WTC11 (cell line): Measurements from ENCODE around the gene PACSIN1. TPM values are rescaled to one million over a fixed set of nuclear protein-coding genes. Genes with fewer than 3 reads are reported as not detected.

Source experiments
- ATAC-seq: fragments of 200-7000 bp; cut with Tn5 transposase; 2 replicates; pipeline ENCODE4 v1.10.0; 2021; ENCODE audit warnings: mild to moderate bottlenecking, moderate library complexity
- CTCF ChIA-PET: fragments of 300-600 bp; sonication (Branson Sonifier 250); formaldehyde crosslinking; loops from one replicate; lab custom pipeline; 2021; ENCODE audit warnings: antibody characterized with exemption; lab: Charles Lee
- POLR2A ChIA-PET: fragments of 350-600 bp; sonication (Branson Sonifier 250); formaldehyde crosslinking; loops from one replicate; lab custom pipeline; 2021; ENCODE audit warnings: antibody characterized with exemption; lab: Charles Lee
- DNase-seq: peaks from one replicate; pipeline ENCODE4 v3.0.0; 2021; ENCODE audit warnings: low spot score
- H3K27ac Mint-ChIP-seq: 2 replicates; pipeline ENCODE4 v1.8.0; 2021; ENCODE audit warnings: mixed read lengths
- H3K27me3 Mint-ChIP-seq: 2 replicates; pipeline ENCODE4 v1.8.0; 2021; ENCODE audit warnings: low read depth, mild to moderate bottlenecking, moderate library complexity, mixed read lengths
- H3K36me3 Mint-ChIP-seq: 2 replicates; pipeline ENCODE4 v1.8.0; 2021; ENCODE audit warnings: mixed read lengths
- H3K4me1 Mint-ChIP-seq: 2 replicates; pipeline ENCODE4 v1.8.0; 2022; ENCODE audit warnings: mixed read lengths
- H3K4me3 Mint-ChIP-seq: 2 replicates; pipeline ENCODE4 v1.8.0; 2021; ENCODE audit warnings: mild to moderate bottlenecking, moderate library complexity, mixed read lengths
- H3K9me3 Mint-ChIP-seq: 2 replicates; pipeline ENCODE4 v1.8.0; 2021; ENCODE audit warnings: mixed read lengths
- ARID4B ChIP-seq: sonication (generic); formaldehyde crosslinking; IDR thresholded peaks from 2 replicates; pipeline ENCODE4 v1.8.0; 2023; ENCODE audit warnings: missing genetic modification reagents, mild to moderate bottlenecking, borderline replicate concordance
- CTCF ChIP-seq: fragments of 200-600 bp; IDR thresholded peaks from 2 replicates; pipeline ENCODE4 v1.8.0; 2022; ENCODE audit warnings: antibody characterized with exemption
- ELF4 ChIP-seq: sonication (generic); formaldehyde crosslinking; IDR thresholded peaks from 2 replicates; pipeline ENCODE4 v1.8.1; 2022; ENCODE audit warnings: low read depth, mild to moderate bottlenecking, moderate library complexity, missing genetic modification reagents
- FOXK1 ChIP-seq: sonication (generic); formaldehyde crosslinking; IDR thresholded peaks from 2 replicates; pipeline ENCODE4 v1.8.0; 2022; ENCODE audit warnings: mild to moderate bottlenecking, moderate library complexity, missing genetic modification reagents
- KAT7 ChIP-seq: sonication (generic); formaldehyde crosslinking; IDR thresholded peaks from 2 replicates; pipeline ENCODE4 v1.8.1; 2023; ENCODE audit warnings: missing genetic modification reagents, mild to moderate bottlenecking, borderline replicate concordance
- MLX ChIP-seq: sonication (generic); formaldehyde crosslinking; IDR thresholded peaks from 2 replicates; pipeline ENCODE4 v1.8.1; 2023; ENCODE audit warnings: mild to moderate bottlenecking, missing genetic modification reagents, moderate library complexity
- PREB ChIP-seq: sonication (generic); formaldehyde crosslinking; IDR thresholded peaks from 2 replicates; pipeline ENCODE4 v1.8.1; 2022; ENCODE audit warnings: mild to moderate bottlenecking, missing genetic modification reagents, moderate library complexity, borderline replicate concordance
- RELA ChIP-seq: sonication (generic); formaldehyde crosslinking; IDR thresholded peaks from 2 replicates; pipeline ENCODE4 v1.8.1; 2022; ENCODE audit warnings: missing genetic modification reagents, mild to moderate bottlenecking, borderline replicate concordance
- SMAD4 ChIP-seq: sonication (generic); formaldehyde crosslinking; IDR thresholded peaks from 2 replicates; pipeline ENCODE4 v1.8.0; 2022; ENCODE audit warnings: mild to moderate bottlenecking, missing genetic modification reagents
- total RNA-seq: library from RNA; stranded (reverse); gene quantifications from 3 replicates; pipeline ENCODE4 v1.2.3, GENCODE V29; 2021
- TF ChIP-seq, protein P1 (sequence below): sonication (generic); formaldehyde crosslinking; conservative IDR thresholded peaks from 2 replicates; pipeline ENCODE4 v1.8.1; 2022; ENCODE audit warnings: mild to moderate bottlenecking, missing genetic modification reagents

PACSIN1 gene
- total RNA-seq, 1 experiment from 2014 or later, result 12.6 TPM

- POLR2A ChIA-PET, result no interaction called here
- ATAC-seq, result no peak
Observed at GRCh38 chr6:34521463-34522285, 55.8 kb downstream of the PACSIN1 start.

DNA sequence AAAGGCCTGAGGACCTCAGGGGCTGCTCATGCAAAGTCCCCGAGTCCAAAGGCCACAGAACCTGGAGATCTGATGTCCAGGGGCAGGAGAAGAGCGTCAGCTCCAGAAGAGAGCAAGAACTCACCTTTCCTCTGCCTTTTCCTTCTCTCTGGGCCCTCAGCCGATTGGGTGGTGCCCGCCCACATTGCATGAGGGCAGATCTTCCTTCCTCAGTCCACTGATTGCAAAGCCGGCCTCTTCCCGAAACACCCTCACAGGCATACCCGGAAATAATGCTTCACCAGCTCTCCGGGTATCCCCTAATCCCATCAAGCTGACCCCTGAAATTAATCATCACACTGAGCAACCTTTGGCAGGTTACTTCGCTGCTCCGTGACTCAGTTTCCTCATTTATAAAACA lies 56.9 kb downstream of the PACSIN1 start:
- Mint-ChIP-seq H3K27ac (no peak overlapping the region), H3K27me3 (no peaks in the 10 kb centered on the region; the same call in 1 of the 2 replicates), H3K36me3 (no peaks in the 10 kb centered on the region), H3K9me3 (no peaks in the 10 kb centered on the region), H3K4me3 (no peak overlapping the region), H3K4me1 (peaks cover 9% of the 10 kb centered on the region)
- DNase-seq (peak; percentile 7), ATAC-seq (no peak)
- POLR2A ChIA-PET, result no interaction called here
- TF ChIP-seq SMAD4 (no peak), ARID4B (CRISPR knock-in tag) (no peak), KAT7 (no peak)
- CTCF ChIA-PET, result interaction anchor here (1.2 to 1.5 kb wide), 2 partner anchors 63 to 327 kb away, joined by 3 to 6 read pairs; no protein-coding TSS in a partner anchor

More at GRCh38 chr6:34521463-34522285, 55.8 kb downstream of the PACSIN1 start:
- CTCF ChIA-PET, result interaction anchor here (1.5 kb wide), 1 partner anchor 62 kb away, joined by 6 read pairs; no protein-coding TSS in a partner anchor
- Mint-ChIP-seq H3K36me3 (no peaks in the 10 kb centered on the region), H3K27me3 (no peaks in the 10 kb centered on the region; the same call in 1 of the 2 replicates), H3K27ac (no peak overlapping the region), H3K4me1 (peaks cover 7% of the 10 kb centered on the region), H3K4me3 (no peak overlapping the region), H3K9me3 (no peaks in the 10 kb centered on the region)
- peak; percentile 8 for DNase-seq
- TF ChIP-seq, protein P1, sequence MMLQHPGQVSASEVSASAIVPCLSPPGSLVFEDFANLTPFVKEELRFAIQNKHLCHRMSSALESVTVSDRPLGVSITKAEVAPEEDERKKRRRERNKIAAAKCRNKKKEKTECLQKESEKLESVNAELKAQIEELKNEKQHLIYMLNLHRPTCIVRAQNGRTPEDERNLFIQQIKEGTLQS, result no peak
- TF ChIP-seq MLX (CRISPR knock-in tag) (no peak), RELA (CRISPR knock-in tag) (no peak), FOXK1 (CRISPR knock-in tag) (no peak), CTCF (no peak), ELF4 (CRISPR knock-in tag) (no peak), PREB (CRISPR knock-in tag) (no peak)
